ENCODE data around the gene CPNE4. TPM values are rescaled to one million over a fixed set of nuclear protein-coding genes. Genes with fewer than 3 reads are reported as not detected.

Gene CPNE4
- total RNA-seq, 2 donors from 2014 or later, result 0.16 TPM; not detected in 1

DNA sequence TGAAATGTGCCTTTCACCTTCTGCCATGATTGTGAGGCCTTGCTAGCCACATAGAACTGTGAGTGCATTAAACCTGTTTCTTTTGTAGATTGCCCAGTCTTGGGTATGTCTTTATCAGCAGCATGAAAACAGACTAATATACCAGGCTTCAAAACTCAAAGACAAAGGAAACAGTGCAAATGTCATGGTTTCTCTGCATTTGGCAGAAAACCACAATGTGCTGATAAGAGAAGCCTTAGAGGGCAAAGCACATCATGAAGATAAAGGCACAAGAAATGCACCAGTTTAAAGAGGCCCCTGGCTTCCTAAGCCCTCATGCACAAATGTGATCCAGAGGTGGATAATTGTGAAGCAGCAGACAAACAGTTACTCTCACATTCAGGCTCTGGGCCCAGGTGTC, 259.2 kb downstream of the CPNE4 start:
- H3K27me3 ChIP-seq, result no peaks in the 10 kb centered on the region
- no peak overlapping the region for H3K9ac ChIP-seq (ENCODE audit: low read depth in 2 of 2, low read length in 2 of 2)
- no peaks in the 10 kb centered on the region for H3K9me3 ChIP-seq
- TF ChIP-seq CTCF (IDR thresholded peaks at IDR 0.05), result no peak
- no peak overlapping the region for H3K4me3 ChIP-seq
- intact Hi-C loops (cut with DNase I), result no loop called here
- H3K27ac ChIP-seq, result no peak overlapping the region
- H3K36me3 ChIP-seq, result no peaks in the 10 kb centered on the region
- no peak for DNase-seq
- H3K4me1 ChIP-seq, result no peaks in the 10 kb centered on the region

- Histone ChIP-seq H3K9me3 (no peaks in the 10 kb centered on the region), H3K4me3 (no peak overlapping the region), H3K27me3 (no peaks in the 10 kb centered on the region), H3K4me1 (no peaks in the 10 kb centered on the region), H3K27ac (no peak overlapping the region), H3K36me3 (no peaks in the 10 kb centered on the region), H3K9ac (ENCODE audit: low read depth in 2 of 2, low read length in 2 of 2) (no peak overlapping the region)
- intact Hi-C loops (cut with DNase I), result no loop called here
- TF ChIP-seq CTCF (IDR thresholded peaks at IDR 0.05), result no peak
- DNase-seq, result no peak
Measured at GRCh38 chr3:131772269-131773026, 262.4 kb downstream of the CPNE4 start.

- no peak overlapping the region for H3K9ac ChIP-seq (ENCODE audit: low read depth in 2 of 2, low read length in 2 of 2)
- H3K27ac ChIP-seq, result no peak overlapping the region
- no peak for TF ChIP-seq CTCF (IDR thresholded peaks at IDR 0.05)
- H3K4me3 ChIP-seq, result no peak overlapping the region
- no peak for DNase-seq
- intact Hi-C loops (cut with DNase I), result no loop called here
- no peaks in the 10 kb centered on the region for H3K9me3 ChIP-seq
- H3K27me3 ChIP-seq, result no peaks in the 10 kb centered on the region
- no peaks in the 10 kb centered on the region for H3K36me3 ChIP-seq
- no peaks in the 10 kb centered on the region for H3K4me1 ChIP-seq
Measured at GRCh38 chr3:131762981-131763564, 271.7 kb downstream of the CPNE4 start.

DNA sequence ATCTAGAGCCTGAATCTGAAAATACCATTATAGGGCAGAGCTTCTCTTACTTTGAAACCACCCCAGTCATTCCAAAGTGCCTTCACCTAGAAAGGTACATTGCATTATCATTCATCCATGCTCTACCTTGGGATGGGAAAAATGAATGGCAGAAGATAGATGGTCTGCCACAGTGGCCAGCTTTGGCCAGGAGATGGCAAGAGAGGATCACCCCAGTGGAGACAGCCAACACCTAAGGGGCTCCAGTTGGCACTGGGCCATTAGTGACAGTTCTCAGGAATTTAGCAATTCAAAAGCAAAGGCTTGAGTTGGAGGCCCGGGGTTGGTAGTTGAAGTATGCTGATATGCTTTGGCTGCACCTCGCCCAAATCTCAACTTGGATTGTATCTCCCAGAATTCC, 278.4 kb downstream of the CPNE4 start:
- no peak for DNase-seq
- intact Hi-C loops (cut with DNase I), result no loop called here

DNA sequence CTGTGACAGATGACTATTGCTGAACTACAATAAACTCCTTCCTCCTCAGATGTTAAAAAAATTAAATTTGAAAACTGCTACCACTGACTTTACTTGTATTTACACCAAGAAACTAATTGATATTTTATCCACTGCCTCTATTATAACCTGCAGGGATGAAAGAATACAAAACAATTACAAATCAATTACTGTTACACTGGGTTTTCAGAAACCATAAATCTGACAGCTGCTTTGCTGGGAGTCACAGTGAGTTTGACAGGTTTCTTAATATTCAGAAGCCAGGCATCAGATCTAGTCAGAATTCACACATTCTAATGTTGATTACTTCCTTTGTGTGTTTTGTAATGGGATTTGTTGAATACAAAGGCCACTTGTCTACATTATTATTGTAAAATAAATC, 279.4 kb downstream of the CPNE4 start:
- intact Hi-C loops (cut with DNase I), result no loop called here
- Histone ChIP-seq H3K27me3 (no peaks in the 10 kb centered on the region), H3K4me3 (no peak overlapping the region), H3K4me1 (no peaks in the 10 kb centered on the region), H3K36me3 (no peaks in the 10 kb centered on the region), H3K9me3 (no peaks in the 10 kb centered on the region), H3K27ac (no peak overlapping the region), H3K9ac (ENCODE audit: low read depth in 2 of 2, low read length in 2 of 2) (no peak overlapping the region)
- TF ChIP-seq CTCF (IDR thresholded peaks at IDR 0.05), result no peak
- no peak for DNase-seq

More for the DNA sequence above, 278.4 kb downstream of the CPNE4 start:
- Histone ChIP-seq H3K4me3 (no peak overlapping the region), H3K9me3 (no peaks in the 10 kb centered on the region), H3K27me3 (no peaks in the 10 kb centered on the region), H3K27ac (no peak overlapping the region), H3K4me1 (no peaks in the 10 kb centered on the region), H3K9ac (ENCODE audit: low read depth in 2 of 2, low read length in 2 of 2) (no peak overlapping the region), H3K36me3 (no peaks in the 10 kb centered on the region)
- TF ChIP-seq CTCF (IDR thresholded peaks at IDR 0.05), result no peak
